Colonic mucosa (tissue), 4 donors: ENCODE results near the gene MAP4. TPM values are rescaled to one million over a fixed set of nuclear protein-coding genes. Genes with fewer than 3 reads are reported as not detected.

Source experiments
- DNase-seq: peaks from one replicate; pipeline ENCODE4 v3.0.0-alpha.2; 2020
- H3K27ac ChIP-seq: fragments of 200-600 bp; one replicate; pipeline ENCODE4 v1.8.0; 2021
- H3K27me3 ChIP-seq: fragments of 200-600 bp; one replicate; pipeline ENCODE4 v1.8.0; 2021
- H3K36me3 ChIP-seq: fragments of 200-600 bp; one replicate; pipeline ENCODE4 v1.8.0; 2021
- H3K4me1 ChIP-seq: fragments of 200-600 bp; one replicate; pipeline ENCODE4 v1.8.0; 2021; ENCODE audit warnings: mild to moderate bottlenecking
- H3K4me3 ChIP-seq: fragments of 200-600 bp; one replicate; pipeline ENCODE4 v1.8.0; 2021
- H3K9ac ChIP-seq, 2 donors: one replicate each; pipeline ENCODE4 v1.7.0; 2013; ENCODE audit warnings: control low read depth in 2 of 2, low read depth in 2 of 2, low read length in 2 of 2
- H3K9me3 ChIP-seq: fragments of 200-600 bp; one replicate; pipeline ENCODE4 v1.8.0; 2021
- CTCF ChIP-seq: fragments of 200-600 bp; IDR thresholded peaks from one replicate; pipeline ENCODE4 v1.8.0; 2022; ENCODE audit warnings: antibody characterized with exemption, mild to moderate bottlenecking
- intact Hi-C: fragments of 100-400 bp; cut with DNase I; formaldehyde crosslinking; loops from one replicate; pipeline ENCODE4 v1.14.1; 2022
- total RNA-seq, 2 donors: library from RNA; stranded (reverse); fragmentation: NEBNext Ultra II Directional in 1 of 2; extraction: Animal tissue kit (Norgen Biotek cat#: 25700) in 1 of 2; gene quantifications; one replicate each; pipeline ENCODE4 v1.2.1, GENCODE V29; 2021
- donor health status: healthy.
- donor health status: DM: no; HTN: no; CAD: no.
- donor health status: DM: no; HTN: no; CAD: no.

Gene MAP4
- total RNA-seq, 2 donors from 2014 or later = 117 to 132 TPM

GRCh38 chr3:47940232-47940631, 76.0 kb downstream of the MAP4 start:
- no peak overlapping the region for H3K4me3 ChIP-seq
- H3K36me3 ChIP-seq = no peaks in the 10 kb centered on the region
- H3K27ac ChIP-seq = no peak overlapping the region
- intact Hi-C loops = no loop called here
- no peak for DNase-seq
- H3K4me1 ChIP-seq = no peaks in the 10 kb centered on the region
- no peak for TF ChIP-seq CTCF
- no peaks in the 10 kb centered on the region for H3K27me3 ChIP-seq
- no peaks in the 10 kb centered on the region for H3K9me3 ChIP-seq
- no peak overlapping the region for H3K9ac ChIP-seq

- no peak overlapping the region for H3K4me3 ChIP-seq
- no peaks in the 10 kb centered on the region for H3K9me3 ChIP-seq
- no peak for DNase-seq
- TF ChIP-seq CTCF = no peak
- H3K27ac ChIP-seq = no peak overlapping the region
- no peaks in the 10 kb centered on the region for H3K4me1 ChIP-seq
- no peaks in the 10 kb centered on the region for H3K27me3 ChIP-seq
- no peak overlapping the region for H3K9ac ChIP-seq
- H3K36me3 ChIP-seq = peaks cover 3% of the 10 kb centered on the region
- intact Hi-C loops = no loop called here
Observed at GRCh38 chr3:47932421-47932820, 83.8 kb downstream of the MAP4 start.

GRCh38 chr3:47930979-47931378, 85.2 kb downstream of the MAP4 start:
- no peaks in the 10 kb centered on the region for H3K9me3 ChIP-seq
- H3K9ac ChIP-seq = no peak overlapping the region
- H3K27ac ChIP-seq = no peak overlapping the region
- DNase-seq = no peak
- no peak overlapping the region for H3K4me3 ChIP-seq
- H3K27me3 ChIP-seq = no peaks in the 10 kb centered on the region
- peaks cover 4% of the 10 kb centered on the region for H3K36me3 ChIP-seq
- intact Hi-C loops = no loop called here
- H3K4me1 ChIP-seq = no peaks in the 10 kb centered on the region
- TF ChIP-seq CTCF = no peak

GRCh38 chr3:47916696-47917095, 99.5 kb downstream of the MAP4 start:
- intact Hi-C loops = no loop called here
- H3K4me3 ChIP-seq = no peak overlapping the region
- no peaks in the 10 kb centered on the region for H3K9me3 ChIP-seq
- H3K4me1 ChIP-seq = no peaks in the 10 kb centered on the region
- H3K9ac ChIP-seq = no peak overlapping the region
- H3K27ac ChIP-seq = no peak overlapping the region
- no peak for DNase-seq
- TF ChIP-seq CTCF = no peak
- H3K36me3 ChIP-seq = no peaks in the 10 kb centered on the region
- no peaks in the 10 kb centered on the region for H3K27me3 ChIP-seq

GRCh38 chr3:47916201-47916600, 100.0 kb downstream of the MAP4 start:
- Histone ChIP-seq H3K27me3 (no peaks in the 10 kb centered on the region), H3K4me3 (no peak overlapping the region), H3K9me3 (no peaks in the 10 kb centered on the region), H3K4me1 (no peaks in the 10 kb centered on the region), H3K9ac (no peak overlapping the region), H3K36me3 (no peaks in the 10 kb centered on the region), H3K27ac (no peak overlapping the region)
- intact Hi-C loops = no loop called here
- TF ChIP-seq CTCF = no peak
- no peak for DNase-seq
